IMR-90 (cell line): Measurements from ENCODE around the gene CASK.

Source experiments
- CHD1 ChIP-seq: IDR thresholded peaks from 2 replicates; pipeline ENCODE4 v1.6.1; 2012; ENCODE audit warnings: low read depth, low read length, improper control_type of control experiment
- CTCF ChIP-seq: conservative IDR thresholded peaks from 2 replicates; pipeline ENCODE4 v1.5.1; 2012; ENCODE audit warnings: mild to moderate bottlenecking, low read depth, low read length, improper control_type of control experiment
- MAFK ChIP-seq: IDR thresholded peaks from 2 replicates; pipeline ENCODE4 v1.6.1; 2012; ENCODE audit warnings: low read depth, low read length, improper control_type of control experiment
- MXI1 ChIP-seq: IDR thresholded peaks from 2 replicates; pipeline ENCODE4 v1.6.1; 2012; ENCODE audit warnings: low read depth, mild to moderate bottlenecking, low read length, moderate library complexity, borderline replicate concordance
- POLR2A ChIP-seq: IDR thresholded peaks from 2 replicates; pipeline ENCODE4 v1.6.1; 2012; ENCODE audit warnings: mild to moderate bottlenecking, low read depth, low read length
- RAD21 ChIP-seq: IDR thresholded peaks from 2 replicates; pipeline ENCODE4 v1.6.1; 2012; ENCODE audit warnings: low read length, improper control_type of control experiment
- TF ChIP-seq, protein P1 (sequence below): fragments of 150-350 bp; IDR thresholded peaks from 2 replicates; pipeline ENCODE4 v1.6.1; 2017; ENCODE audit warnings: mild to moderate bottlenecking, antibody characterized with exemption, low read length, low read depth

DNA sequence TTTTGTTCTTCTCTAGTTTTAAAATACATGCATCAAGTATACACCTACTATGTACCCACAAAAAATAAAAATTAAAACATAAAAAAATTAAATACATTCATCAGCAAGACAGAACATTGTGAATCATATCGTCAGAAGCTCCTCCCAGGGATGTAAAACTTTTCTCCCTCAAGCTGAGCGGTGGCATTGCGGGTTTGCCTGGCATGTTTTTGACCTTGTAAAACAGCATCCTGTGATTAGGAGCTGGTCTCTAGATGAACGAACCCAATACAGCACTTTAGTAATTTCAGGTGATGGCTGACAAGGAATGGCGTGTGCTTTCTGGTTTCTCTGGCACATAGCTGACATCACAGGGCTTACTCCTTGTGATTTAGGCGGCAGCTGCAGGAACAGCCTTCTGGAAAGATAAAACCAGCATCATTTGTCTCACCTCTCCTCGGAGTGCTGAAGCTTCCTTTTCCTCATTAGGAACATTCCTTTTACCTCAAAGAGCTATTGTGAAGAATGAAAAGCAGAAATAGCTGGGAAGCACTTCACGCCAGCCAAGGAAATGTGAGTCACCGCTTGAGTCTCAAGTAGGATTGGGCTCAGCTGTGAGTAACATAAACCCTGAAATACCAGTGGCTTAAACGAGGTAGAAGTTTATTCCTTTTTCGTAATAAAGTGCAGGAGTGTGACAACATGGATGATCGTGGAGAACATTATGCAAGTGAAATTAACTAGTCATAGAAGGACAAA, 431.9 kb downstream of the CASK start:
- no peak for TF ChIP-seq CTCF
- TF ChIP-seq POLR2A = no peak
- no peak for TF ChIP-seq CHD1
- no peak for TF ChIP-seq RAD21
- no peak for TF ChIP-seq MAFK
- TF ChIP-seq MXI1 = no peak
- TF ChIP-seq, protein P1, sequence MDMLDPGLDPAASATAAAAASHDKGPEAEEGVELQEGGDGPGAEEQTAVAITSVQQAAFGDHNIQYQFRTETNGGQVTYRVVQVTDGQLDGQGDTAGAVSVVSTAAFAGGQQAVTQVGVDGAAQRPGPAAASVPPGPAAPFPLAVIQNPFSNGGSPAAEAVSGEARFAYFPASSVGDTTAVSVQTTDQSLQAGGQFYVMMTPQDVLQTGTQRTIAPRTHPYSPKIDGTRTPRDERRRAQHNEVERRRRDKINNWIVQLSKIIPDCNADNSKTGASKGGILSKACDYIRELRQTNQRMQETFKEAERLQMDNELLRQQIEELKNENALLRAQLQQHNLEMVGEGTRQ = no peak
